ENCODE results near the gene VGLL2. TPM values are rescaled to one million over a fixed set of nuclear protein-coding genes. Genes with fewer than 3 reads are reported as not detected.
"Not testable (repeated sequence)": the region's sequence is repeated elsewhere in the genome, so short reads cannot be mapped to it uniquely, and the experiment has no call there.

VGLL2 gene
- total RNA-seq (2014; rRNA removed), result 0.19 and 0.75 TPM in 2 replicates
- polyA plus RNA-seq (2012), result 4.2 TPM

DNA sequence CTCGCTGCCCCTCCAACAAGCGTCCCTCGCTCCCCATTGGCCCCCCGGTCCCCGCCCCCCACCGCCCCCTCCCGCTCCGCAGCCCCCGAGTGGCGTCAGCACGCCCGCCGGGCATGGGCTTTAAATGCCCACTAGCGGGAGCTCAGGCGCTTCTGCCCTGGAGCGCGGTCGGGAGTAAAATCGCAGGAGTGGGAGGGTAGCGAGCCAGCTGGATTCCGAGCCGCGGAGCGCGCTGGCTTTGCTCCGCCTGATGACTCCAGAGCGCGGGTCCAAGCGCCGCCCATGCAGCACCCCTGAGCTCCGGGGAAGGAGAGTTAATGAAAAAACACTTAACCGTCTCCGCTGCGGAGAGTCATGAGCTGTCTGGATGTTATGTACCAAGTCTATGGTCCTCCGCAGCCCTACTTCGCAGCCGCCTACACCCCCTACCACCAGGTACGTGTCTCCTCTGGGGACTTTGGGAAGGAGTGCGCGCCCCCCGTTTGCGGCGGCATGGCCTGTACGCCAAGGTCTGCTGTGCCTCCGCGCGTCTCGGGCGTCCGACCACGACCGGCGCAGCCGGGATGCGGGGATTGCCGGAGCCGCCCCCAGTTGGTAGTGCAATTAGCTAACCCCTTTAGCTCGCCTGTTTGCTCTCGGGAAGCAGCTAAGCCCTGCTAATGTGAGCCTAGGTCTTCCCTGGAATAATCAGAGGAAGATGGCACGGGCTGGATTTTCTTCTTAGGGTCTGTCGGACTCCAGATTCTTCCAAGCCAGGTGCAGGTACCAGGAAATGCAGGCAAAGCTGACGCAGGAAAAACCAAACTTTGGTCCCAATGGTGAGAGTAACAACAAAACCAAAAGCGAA lies at the start of gene VGLL2:
TSS of gene VGLL2 (plus strand) at position 149 of the 847 bp plus-strand sequence. CDS start at position 355, 206 bp downstream.
- DNase-seq (ENCODE audit: low read depth), result peak; percentile 86

DNA sequence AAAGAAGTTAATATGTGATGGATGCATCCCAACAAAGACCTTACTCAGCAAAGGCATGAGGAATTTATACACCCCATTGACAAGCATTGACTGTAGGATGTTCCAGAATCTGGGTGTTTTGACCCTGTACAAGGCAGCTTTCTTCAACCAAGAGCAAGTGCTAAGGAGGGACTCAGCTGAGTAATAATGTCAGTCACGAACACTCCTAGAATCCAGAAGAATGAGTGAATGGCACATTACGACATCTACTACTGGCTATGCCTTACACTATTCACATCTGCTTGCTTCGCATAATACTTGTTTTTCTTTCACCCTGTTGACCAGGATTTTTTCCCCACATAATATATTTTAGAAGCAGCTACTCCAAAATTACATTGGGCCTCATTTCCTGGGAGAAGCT lies 42.5 kb upstream of the VGLL2 start:
- DNase-seq (ENCODE audit: low read depth), result no peak

GRCh38 chr6:117226778-117227177 lies 38.6 kb upstream of the VGLL2 start:
- DNase-seq (ENCODE audit: low read depth), result no peak

GRCh38 chr6:117227245-117227962 lies 38.0 kb upstream of the VGLL2 start:
- no peak for DNase-seq (ENCODE audit: low read depth)

DNA sequence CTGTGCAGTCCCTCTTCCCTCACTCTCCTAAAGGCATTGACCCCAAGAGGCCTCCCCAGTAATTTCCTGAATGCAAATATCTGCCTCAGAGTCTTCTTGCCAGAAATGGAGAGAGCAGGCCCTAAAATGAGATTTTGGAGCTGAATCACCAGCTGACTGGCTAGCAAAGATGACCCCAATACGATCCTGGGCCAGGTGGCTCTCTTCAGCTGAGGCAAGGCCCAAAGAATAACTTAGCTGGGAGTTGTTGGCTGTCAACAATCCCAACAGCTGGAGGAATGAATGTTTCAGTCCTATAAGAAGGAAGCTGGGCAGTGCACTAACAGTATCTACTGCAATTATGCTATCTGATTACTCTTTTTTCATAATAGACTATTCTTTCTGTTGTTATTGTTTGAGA lies 37.2 kb upstream of the VGLL2 start:
- DNase-seq (ENCODE audit: low read depth), result no peak

DNA sequence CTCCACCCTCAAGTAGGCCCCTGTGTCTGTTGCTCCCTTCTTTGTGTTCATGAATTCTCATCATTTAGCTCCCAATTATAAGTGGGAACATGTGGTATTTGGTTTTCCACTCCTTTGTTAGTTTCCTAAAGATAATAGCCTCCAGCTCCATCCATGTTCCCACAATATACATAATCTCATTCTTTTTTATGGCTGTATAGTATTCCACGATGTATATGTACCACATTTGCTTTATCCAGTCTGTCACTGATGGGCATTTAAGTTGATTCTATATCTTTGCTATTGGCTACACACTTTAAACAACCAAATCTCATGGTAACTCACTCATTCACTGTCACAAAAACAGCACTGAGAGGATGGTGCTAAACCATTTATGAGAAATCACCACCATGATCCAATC lies 35.5 kb upstream of the VGLL2 start:
- DNase-seq (ENCODE audit: low read depth), result no peak

DNA sequence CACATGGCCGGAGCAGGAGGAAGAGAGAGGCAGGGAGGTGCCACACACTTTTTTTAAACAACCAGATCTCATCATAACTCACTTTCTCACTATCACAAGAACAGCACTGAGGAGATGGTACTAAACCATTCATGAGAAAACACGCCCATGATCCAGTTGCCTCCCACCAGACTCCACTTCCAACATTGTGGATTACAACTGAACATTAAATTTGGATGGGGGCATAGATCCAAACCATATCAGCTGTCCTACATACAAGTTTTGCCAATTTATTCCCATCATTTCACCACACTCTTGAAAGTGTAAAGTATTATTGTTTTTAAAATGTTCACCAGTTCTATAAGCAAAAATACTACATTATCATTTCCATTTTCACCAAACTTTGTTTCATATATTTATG lies 33.9 kb upstream of the VGLL2 start:
- DNase-seq (ENCODE audit: low read depth), result peak; percentile 34

DNA sequence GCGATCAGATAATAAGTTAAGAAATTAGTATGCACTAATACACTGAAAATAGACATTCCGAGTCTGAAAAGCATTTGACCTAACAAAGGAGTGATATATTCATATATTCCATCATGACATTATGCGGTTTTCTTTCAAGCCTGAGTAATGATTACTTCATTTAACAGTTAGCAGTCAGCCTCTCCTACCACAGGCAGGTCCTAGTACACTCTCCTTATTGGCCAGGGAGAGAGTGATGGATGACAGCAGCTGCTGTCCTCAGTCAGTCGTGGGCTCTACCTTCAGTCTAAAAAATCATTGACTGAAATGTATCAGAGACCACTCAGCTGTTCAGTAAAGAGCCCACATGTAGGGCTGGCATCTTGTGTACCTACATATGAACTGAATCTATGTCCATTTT lies 33.2 kb upstream of the VGLL2 start:
- DNase-seq (ENCODE audit: low read depth), result peak; percentile 99

GRCh38 chr6:117233145-117233544 lies 32.2 kb upstream of the VGLL2 start:
- peak; percentile 97 for DNase-seq (ENCODE audit: low read depth)

GRCh38 chr6:117237561-117237960 lies 27.8 kb upstream of the VGLL2 start:
- DNase-seq (ENCODE audit: low read depth), result peak; percentile 71

- DNase-seq (ENCODE audit: low read depth), result not testable (repeated sequence)
These were observed 20.8 kb upstream of the VGLL2 start for GRCh38 chr6:117244571-117244970.

DNA sequence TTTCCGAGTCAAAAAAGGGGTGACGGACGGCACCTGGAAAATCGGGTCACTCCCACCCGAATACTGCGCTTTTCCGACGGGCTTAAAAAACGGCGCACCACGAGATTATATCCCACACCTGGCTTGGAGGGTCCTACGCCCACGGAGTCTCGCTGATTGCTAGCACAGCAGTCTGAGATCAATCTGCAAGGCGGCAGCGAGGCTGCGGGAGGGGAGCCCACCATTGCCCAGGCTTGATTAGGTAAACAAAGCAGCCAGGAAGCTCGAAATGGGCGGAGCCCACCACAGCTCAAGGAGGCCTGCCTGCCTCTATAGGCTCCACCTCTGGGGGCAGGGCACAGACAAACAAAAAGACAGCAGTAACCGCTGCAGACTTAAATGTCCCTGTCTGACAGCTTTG lies 20.4 kb upstream of the VGLL2 start:
- DNase-seq (ENCODE audit: low read depth), result not testable (repeated sequence)

GRCh38 chr6:117253785-117254184 lies 11.6 kb upstream of the VGLL2 start:
- no peak for DNase-seq (ENCODE audit: low read depth)

GRCh38 chr6:117262799-117263198 lies 2.6 kb upstream of the VGLL2 start:
- no peak for DNase-seq (ENCODE audit: low read depth)

DNA sequence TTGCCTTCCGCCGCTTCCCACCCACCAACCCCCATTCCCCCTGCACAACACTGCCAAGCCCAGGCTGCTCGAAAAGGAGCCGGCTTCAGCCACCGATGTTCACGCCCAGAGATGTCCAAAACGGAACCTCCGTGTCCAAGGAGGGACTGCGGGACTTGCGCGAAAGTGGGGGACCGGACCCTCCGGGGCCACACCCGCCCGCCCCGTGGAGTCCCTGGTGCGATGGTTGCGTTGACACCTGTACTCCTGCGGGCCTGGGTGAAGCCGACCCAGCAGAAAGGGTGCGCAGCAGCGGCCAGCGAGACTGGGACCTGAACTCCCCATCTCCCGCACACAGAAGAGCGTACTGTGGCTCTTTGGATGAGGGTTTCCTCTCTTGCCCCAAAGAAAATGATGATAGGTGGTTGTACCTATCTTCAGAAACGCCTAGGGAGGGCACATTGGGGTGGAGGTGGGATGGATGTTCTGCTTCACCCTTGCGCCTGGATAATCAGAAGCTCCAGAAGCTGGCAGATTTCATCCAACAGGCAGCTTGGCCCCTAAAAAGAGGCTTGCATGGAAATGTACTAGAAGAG lies 1.9 kb upstream of the VGLL2 start:
- no peak for DNase-seq (ENCODE audit: low read depth)

DNA sequence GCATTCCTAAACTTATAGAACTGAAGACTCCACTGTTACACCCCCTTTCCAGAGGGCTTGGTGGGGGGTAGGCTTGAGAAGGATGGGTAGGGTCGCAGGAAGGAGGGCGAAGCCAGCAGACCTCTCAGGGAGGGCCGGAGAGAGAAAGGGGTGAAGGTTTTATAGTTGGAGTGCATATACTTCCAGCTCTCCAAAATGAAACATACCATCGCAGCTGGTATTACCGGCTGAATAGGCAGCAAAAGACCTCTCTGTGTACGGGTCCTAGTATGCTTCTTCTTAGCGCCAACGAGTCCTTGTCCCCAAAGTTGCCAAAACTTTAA lies 1.0 kb upstream of the VGLL2 start:
- DNase-seq (ENCODE audit: low read depth), result no peak

DNA sequence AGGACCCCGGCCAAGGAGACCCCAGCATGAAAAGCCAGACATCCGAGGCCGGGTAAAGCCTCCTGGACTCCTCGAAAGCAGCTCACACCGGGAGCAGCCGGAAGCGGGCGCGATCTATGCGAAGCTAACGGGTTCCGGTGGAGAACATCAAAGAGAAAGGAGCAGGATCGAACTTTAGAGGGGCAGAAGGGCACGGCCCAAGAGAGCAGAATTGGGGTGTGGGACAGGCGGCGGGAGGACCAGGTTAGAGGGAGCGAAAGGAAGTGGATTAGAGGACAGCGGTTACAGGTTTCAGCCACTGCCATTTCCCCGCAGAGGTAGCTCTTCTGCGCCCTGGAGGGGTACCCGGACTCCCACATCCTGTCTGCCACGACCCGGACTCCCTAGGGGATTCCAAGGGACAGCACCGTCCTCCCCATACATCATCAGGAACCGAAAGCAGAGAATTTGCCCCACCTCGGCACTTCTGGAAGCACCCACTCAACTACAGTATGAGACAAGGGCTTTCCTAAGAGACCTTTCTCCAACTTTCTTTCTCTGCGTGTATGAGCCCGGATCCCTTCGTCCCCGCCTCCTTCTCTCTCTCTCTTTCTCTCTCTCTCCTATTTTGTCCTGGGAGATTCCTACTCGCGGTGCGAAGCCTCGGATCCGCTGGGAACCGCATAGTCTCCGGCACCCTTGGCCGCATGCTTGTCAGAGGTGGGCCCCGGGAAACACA lies 507 bp upstream of the VGLL2 start:
- no peak for DNase-seq (ENCODE audit: low read depth)

DNA sequence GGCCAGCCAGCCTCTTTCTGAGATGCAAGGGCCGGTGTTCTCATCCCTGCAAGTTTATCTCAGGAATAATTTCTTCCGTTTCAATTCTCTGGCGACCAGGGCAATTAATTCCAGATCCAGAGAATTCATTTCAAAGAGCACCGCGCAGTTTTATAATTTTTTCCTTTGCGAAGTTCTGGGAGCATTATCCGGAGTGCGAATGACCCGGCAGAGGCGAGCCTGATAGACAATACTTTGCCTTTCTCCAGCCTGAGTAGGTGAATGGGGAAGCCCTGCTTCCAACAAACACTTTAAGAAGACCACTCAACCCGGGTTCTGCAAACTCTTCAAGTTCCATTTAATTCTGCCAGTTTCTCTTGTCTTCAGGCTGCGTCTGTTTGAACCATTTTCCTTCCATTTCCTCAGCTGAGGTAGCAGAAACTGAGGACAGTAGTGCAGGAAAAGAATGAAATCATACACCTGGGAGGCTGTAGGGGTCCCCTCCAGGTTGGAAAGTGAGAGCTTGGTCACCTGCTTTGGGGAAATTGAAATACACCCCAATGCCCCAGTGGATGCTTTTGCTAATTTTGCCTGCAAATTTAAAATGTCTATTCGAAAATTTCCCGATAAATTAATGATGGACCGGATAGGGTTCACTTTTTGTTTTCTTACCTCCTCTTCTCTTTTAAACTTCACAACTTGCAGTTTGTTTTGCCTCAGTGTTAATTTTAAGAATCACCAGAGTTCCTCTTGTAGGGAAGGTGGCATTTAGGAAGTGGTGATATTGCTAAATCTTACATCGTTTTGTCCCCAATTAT lies 1.1 kb downstream of the VGLL2 start:
- no peak for DNase-seq (ENCODE audit: low read depth)

DNA sequence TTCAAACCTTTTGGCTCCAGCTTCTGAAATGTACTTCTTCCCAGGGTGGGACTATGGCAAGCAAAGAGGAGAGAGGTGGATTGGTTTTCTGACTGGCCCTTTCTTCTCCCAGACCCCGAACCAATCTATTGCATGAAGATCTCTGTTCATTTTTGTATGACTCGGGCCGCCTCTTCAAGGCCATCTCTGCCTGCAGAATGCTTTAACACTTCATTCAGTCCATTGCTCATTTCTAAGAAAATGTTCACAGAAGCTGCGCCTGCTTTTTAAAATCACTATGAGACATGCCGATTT lies 1.6 kb downstream of the VGLL2 start:
- no peak for DNase-seq (ENCODE audit: low read depth)

DNA sequence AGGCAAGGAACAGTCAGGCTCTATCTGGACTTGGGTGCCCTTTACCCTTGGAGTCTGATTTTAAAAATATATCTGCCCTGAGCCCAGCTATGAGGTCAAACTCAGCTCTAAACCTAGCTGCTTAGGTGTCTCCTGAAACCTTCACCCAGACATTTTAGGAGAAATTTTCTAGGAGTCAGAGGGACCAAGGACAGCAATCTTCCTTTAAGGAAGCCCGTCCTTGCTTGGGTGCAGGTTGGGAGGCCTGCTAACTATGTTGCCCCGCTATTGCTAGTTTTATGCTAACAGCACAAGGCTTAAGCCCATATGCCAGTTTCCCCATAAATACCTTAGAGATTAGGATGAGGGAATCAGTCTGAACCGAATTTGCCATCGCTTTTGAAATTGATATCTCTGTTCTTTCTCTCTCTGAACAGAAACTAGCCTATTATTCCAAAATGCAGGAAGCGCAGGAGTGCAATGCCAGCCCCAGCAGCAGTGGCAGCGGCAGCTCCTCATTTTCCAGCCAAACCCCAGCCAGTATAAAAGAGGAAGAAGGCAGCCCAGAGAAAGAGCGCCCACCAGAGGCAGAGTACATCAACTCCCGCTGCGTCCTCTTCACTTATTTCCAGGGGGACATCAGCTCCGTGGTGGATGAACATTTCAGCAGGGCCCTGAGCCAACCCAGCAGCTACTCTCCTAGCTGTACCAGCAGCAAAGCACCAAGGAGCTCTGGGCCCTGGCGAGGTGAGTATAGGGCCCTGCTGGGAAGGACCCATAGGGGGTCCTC lies 2.6 kb downstream of the VGLL2 start:
- DNase-seq (ENCODE audit: low read depth), result no peak

DNA sequence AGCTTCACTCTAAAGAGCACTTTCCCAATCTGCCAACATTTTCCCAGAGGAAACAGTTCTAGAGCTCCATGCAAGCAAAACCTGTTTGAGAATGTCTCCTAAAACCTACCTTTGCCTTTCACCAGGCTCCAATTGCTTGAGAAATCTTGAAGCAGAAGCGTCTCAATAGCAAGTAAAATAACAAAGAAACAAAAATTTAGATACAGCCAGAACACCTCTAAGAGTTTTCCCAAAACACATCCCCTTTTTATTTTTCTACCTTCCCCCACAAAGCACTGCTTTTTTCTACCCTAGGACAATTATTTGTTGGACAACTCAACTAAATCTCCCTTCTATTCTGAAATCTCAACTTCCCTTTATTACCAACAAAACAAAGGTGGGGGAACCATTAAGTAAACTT lies 3.6 kb downstream of the VGLL2 start:
- DNase-seq (ENCODE audit: low read depth), result no peak
